K562 (cell line): ENCODE results near the gene ZNRF2. TPM values are rescaled to one million over a fixed set of nuclear protein-coding genes. Genes with fewer than 3 reads are reported as not detected.

ENCODE experiments used
- ATAC-seq: fragments of 200-7000 bp; cut with Tn5 transposase; 3 replicates; pipeline ENCODE4 v1.9.1; 2020; ENCODE audit warnings: moderate library complexity
- BruUV-seq: library from RNA; stranded (reverse); fragments of 400-500 nt; replicated peaks from 2 replicates; lab custom pipeline; 2021; lab: Mats Ljungman, UMichigan
- CTCF ChIA-PET: fragments of 300-600 bp; formaldehyde crosslinking; extraction: SDS; loops from one replicate; lab custom pipeline; 2021; ENCODE audit warnings: low intra/inter-chr PET ratio; lab: Yijun Ruan, JAX
- POLR2A ChIA-PET: fragments of 300-600, 350-650 bp; sonication (Branson Sonifier 250); formaldehyde crosslinking; extraction: SDS; loops from one replicate; lab custom pipeline; 2021; ENCODE audit warnings: antibody characterized with exemption, inconsistent platforms; lab: Yijun Ruan, JAX
- DNase-seq, 4 experiments: peaks; one replicate each; pipeline versions ENCODE4 v3.0.0 to v3.0.0-alpha.2; 2011 to 2018; ENCODE audit warnings: low spot score in 3 of 4, mixed read lengths in 3 of 4; ENCODE audit errors: extremely low read depth in 1 of 4
- FAIRE-seq: peaks from 2 replicates; lab custom pipeline; 2011; peaks lifted over from hg19 to GRCh38; lab: Jason Lieb, UNC
- H2AFZ ChIP-seq: 2 replicates; pipeline ENCODE4 v1.6.0; 2011; ENCODE audit warnings: low read depth, low read length, control low read depth, inconsistent platforms
- H3K27ac ChIP-seq: fragments of 200-600 bp; 3 replicates; pipeline ENCODE4 v1.8.0; 2011; ENCODE audit warnings: low read depth, mild to moderate bottlenecking, control low read depth, inconsistent platforms, low read length, moderate library complexity, mixed read lengths; ENCODE audit errors: extremely low read depth
- H3K27me3 ChIP-seq, 2 experiments: fragments of 300-600 bp in 1 of 2; 2 replicates in 1 of 2; 3 replicates in 1 of 2; pipeline versions ENCODE4 v1.6.0 to v1.8.0; 2011; ENCODE audit warnings: inconsistent platforms in 2 of 2, low read length in 2 of 2, mild to moderate bottlenecking in 1 of 2, mixed read lengths in 1 of 2, moderate library complexity in 1 of 2; ENCODE audit not compliant: control insufficient read depth in 2 of 2, insufficient read depth in 2 of 2
- H3K36me3 ChIP-seq: fragments of 300-600 bp; 3 replicates; pipeline ENCODE4 v1.8.0; 2011; ENCODE audit warnings: mild to moderate bottlenecking, low read length, inconsistent platforms; ENCODE audit not compliant: control insufficient read depth, insufficient read depth
- H3K4me1 ChIP-seq, 2 experiments: fragments of 200-600 bp in 1 of 2; replicated peaks in 1 of 2; 2 replicates in 1 of 2; 3 replicates in 1 of 2; pipeline versions ENCODE4 v1.5.1 to v1.8.0; 2011; ENCODE audit warnings: inconsistent platforms in 2 of 2, low read length in 2 of 2, mild to moderate bottlenecking in 1 of 2, mixed read lengths in 1 of 2, moderate library complexity in 1 of 2; ENCODE audit not compliant: control insufficient read depth in 2 of 2, insufficient read depth in 2 of 2
- H3K4me2 ChIP-seq: 2 replicates; pipeline ENCODE4 v1.6.1; 2011; ENCODE audit warnings: low read length, control low read depth, inconsistent platforms, mixed read lengths; ENCODE audit not compliant: insufficient read depth
- H3K4me3 ChIP-seq: fragments of 200-600 bp; sonication (generic), shearing (Covaris generic); 2 replicates; pipeline ENCODE4 v1.5.1; 2016; ENCODE audit warnings: control low read depth, inconsistent platforms
- H3K79me2 ChIP-seq: fragments of 200-600 bp; 3 replicates; pipeline ENCODE4 v1.8.0; 2011; ENCODE audit warnings: low read length, inconsistent platforms; ENCODE audit not compliant: control insufficient read depth, insufficient read depth
- H3K9ac ChIP-seq, 2 experiments: 2 replicates each; pipeline versions ENCODE4 v1.6.0 to v1.6.1; 2011; ENCODE audit warnings: low read depth in 2 of 2, low read length in 2 of 2, control low read depth in 1 of 2, inconsistent platforms in 1 of 2, mild to moderate bottlenecking in 1 of 2, mixed read lengths in 1 of 2; ENCODE audit not compliant: insufficient read depth in 1 of 2
- H3K9me1 ChIP-seq: one replicate; pipeline ENCODE4 v1.6.0; 2011; ENCODE audit warnings: inconsistent platforms, mild to moderate bottlenecking, low read length, moderate library complexity; ENCODE audit not compliant: control insufficient read depth, insufficient read depth
- H3K9me3 ChIP-seq: replicated peaks from 2 replicates; pipeline ENCODE4 v1.5.1; 2011; ENCODE audit warnings: low read depth, low read length, inconsistent platforms; ENCODE audit not compliant: control insufficient read depth, insufficient read depth
- H4K20me1 ChIP-seq: replicated peaks from 2 replicates; pipeline ENCODE4 v1.6.1; 2011; ENCODE audit warnings: low read length, inconsistent platforms, mixed read lengths; ENCODE audit not compliant: control insufficient read depth, insufficient read depth
- COPS2 ChIP-seq: fragments of 450-650 bp; conservative IDR thresholded peaks from 2 replicates; pipeline ENCODE4 v1.6.1; 2016; ENCODE audit warnings: mild to moderate bottlenecking, moderate library complexity
- E2F5 ChIP-seq: sonication (generic); formaldehyde crosslinking; IDR thresholded peaks from 2 replicates; pipeline ENCODE4 v1.8.0; 2022; ENCODE audit warnings: mild to moderate bottlenecking, missing genetic modification reagents
- ERF ChIP-seq: fragments of 450-650 bp; formaldehyde crosslinking; IDR thresholded peaks from 2 replicates; pipeline ENCODE4 v1.4.0; 2020; ENCODE audit warnings: mild to moderate bottlenecking, mixed read lengths
- MBD2 ChIP-seq: sonication (generic); IDR thresholded peaks from 2 replicates; pipeline ENCODE4 v1.6.1; 2016; ENCODE audit warnings: low read depth, borderline replicate concordance
- MCM5 ChIP-seq: fragments of 450-650 bp; IDR thresholded peaks from 2 replicates; pipeline ENCODE4 v1.6.1; 2016; ENCODE audit warnings: low read depth
- MTA2 ChIP-seq: fragments of 450-650 bp; IDR thresholded peaks from 2 replicates; pipeline ENCODE4 v1.6.1; 2016; ENCODE audit warnings: low read depth
- NCOA6 ChIP-seq: fragments of 450-650 bp; IDR thresholded peaks from 2 replicates; pipeline ENCODE4 v1.6.1; 2017; ENCODE audit warnings: mild to moderate bottlenecking
- PHF8 ChIP-seq: fragments of 200-600 bp; sonication (generic); IDR thresholded peaks from 2 replicates; pipeline ENCODE4 v1.6.1; 2012; ENCODE audit warnings: mixed run types, mild to moderate bottlenecking, inconsistent platforms, low read length, moderate library complexity, borderline replicate concordance
- RBM39 ChIP-seq: fragments of 200-400 bp; formaldehyde crosslinking; optimal IDR thresholded peaks from 2 replicates; pipeline ENCODE3; 2018; ENCODE audit warnings: low read depth, low read length
- SIX5 ChIP-seq, 2 experiments: IDR thresholded peaks; 2 replicates each; pipeline ENCODE4 v1.6.1; 2011; ENCODE audit warnings: low read length in 2 of 2, borderline replicate concordance in 1 of 2, low read depth in 1 of 2, mild to moderate bottlenecking in 1 of 2, moderate library complexity in 1 of 2; ENCODE audit not compliant: insufficient read depth in 1 of 2
- TAL1 ChIP-seq: fragments of 450-650 bp; IDR thresholded peaks from 2 replicates; pipeline ENCODE4 v1.6.1; 2016; ENCODE audit warnings: mild to moderate bottlenecking
- TCF15 ChIP-seq: fragments of 250-450 bp; sonication (Bioruptor Pico); IDR thresholded peaks from 2 replicates; pipeline ENCODE4 v1.8.0; 2022; ENCODE audit warnings: moderate library complexity, mild to moderate bottlenecking, inconsistent platforms
- UBTF ChIP-seq, 2 experiments: IDR thresholded peaks; 2 replicates each; pipeline ENCODE4 v1.6.1; 2012; ENCODE audit warnings: improper control_type of control experiment in 2 of 2, low read depth in 2 of 2, low read length in 2 of 2, borderline replicate concordance in 1 of 2
- ZFP1 ChIP-seq: fragments of 450-650 bp; formaldehyde crosslinking; IDR thresholded peaks from 2 replicates; pipeline ENCODE4 v1.4.0; 2020; ENCODE audit warnings: mild to moderate bottlenecking, mixed read lengths
- ZNF395 ChIP-seq: fragments of 200-800 bp; sonication (Bioruptor generic); IDR thresholded peaks from 2 replicates; pipeline ENCODE4 v1.6.1; 2017; ENCODE audit warnings: missing genetic modification characterization, missing compliant biosample characterization
- ZNF766 ChIP-seq: fragments of 200-800 bp; sonication (Bioruptor generic); conservative IDR thresholded peaks from 2 replicates; pipeline ENCODE4 v1.6.1; 2016; ENCODE audit warnings: missing genetic modification characterization, missing compliant biosample characterization
- WGBS: fragments of 100-300 bp; shearing (Covaris generic); methylation state at CpG from one replicate; pipeline ENCODE4 v1.1.6; 2016; ENCODE audit warnings: low coverage, mixed read lengths; ENCODE audit not compliant: insufficient coverage; ENCODE audit errors: missing lambda C conversion rate; 5-methylcytosine and 5-hydroxymethylcytosine counted together
- in situ Hi-C: fragments of 300-500 bp; cut with MboI; formaldehyde crosslinking; loops from 4 replicates; pipeline ENCODE4 v1.15.0; 2018; ENCODE audit warnings: inconsistent platforms, mixed read lengths
- intact Hi-C: fragments of 100-400 bp; cut with micrococcal nuclease; formaldehyde crosslinking; loops from 2 replicates; pipeline ENCODE4 v1.14.2; 2022
- polyA plus RNA-seq, 8 experiments: library from polyadenylated mRNA; depleted of rRNA in 4 of 8; stranded (reverse) in 5 of 8; unstranded in 3 of 8; fragments of >200 nt; fragmentation: Nextera tagmentation in 2 of 8; fragmentation: Illumina TruSeq in 1 of 8; extraction: Ambion mirVana in 2 of 8; extraction: Trizol in 1 of 8; gene quantifications; 2 replicates each; pipeline versions ENCODE4 v1.2.1 to v1.2.3, GENCODE V29; 2011 to 2014; ENCODE audit warnings: inconsistent platforms in 1 of 8, missing spikeins in 1 of 8
- total RNA-seq, 7 experiments: library from RNA; depleted of rRNA in 6 of 7; stranded (reverse); fragments of >200 nt in 6 of 7; fragmentation: Illumina TruSeq in 2 of 7; extraction: Trizol in 2 of 7; gene quantifications; 2 replicates each; pipeline versions ENCODE4 v1.2.1 to v1.2.3, GENCODE V29; 2011 to 2021; ENCODE audit warnings: low replicate concordance in 1 of 7

The ZNRF2 gene
- total and polyA plus RNA-seq, 9 of the 15 experiments (the other 6 are each of a cell fraction or from before 2014, with no cell fraction given): 1.1 to 13.9 (median 5.5) TPM

GRCh38 chr7:30313348-30313747 is 29.0 kb downstream of the ZNRF2 start:
- H3K4me2 ChIP-seq: no peak overlapping the region
- no peaks in the 10 kb centered on the region for H3K9me3 ChIP-seq
- no peaks in the 10 kb centered on the region for H3K27me3 ChIP-seq
- no peaks in the 10 kb centered on the region for H4K20me1 ChIP-seq
- ChIA-PET CTCF (no interaction called here), POLR2A (interaction anchor here (0.7 to 1.5 kb wide), 2 partner anchors 9 to 21 kb away, joined by 3 to 6 read pairs; no protein-coding TSS in a partner anchor)
- no peak overlapping the region for H3K9ac ChIP-seq
- intact Hi-C loops: no loop called here
- ATAC-seq (no peak), DNase-seq (no peak), FAIRE-seq (no peak)
- H3K36me3 ChIP-seq: no peaks in the 10 kb centered on the region
- 80% methylated on average over 3 of the region's 3 CpGs for WGBS
- no peak overlapping the region for H3K27ac ChIP-seq
- H3K4me1 ChIP-seq: peaks cover 0 to 6% of the 10 kb centered on the region in 2 experiments; a peak in 3 of 5 replicates
- H3K4me3 ChIP-seq: no peak overlapping the region
- H3K9me1 ChIP-seq: no peaks in the 10 kb centered on the region
- in situ Hi-C loops: no loop called here
- BruUV-seq: no TSS peak
- H3K79me2 ChIP-seq: peaks cover 81% of the 10 kb centered on the region
- H2AFZ ChIP-seq: no peak overlapping the region
- no peak for TF ChIP-seq ZFP1 (CRISPR knock-in tag)
- TF ChIP-seq RBM39: no peak
- no peak for TF ChIP-seq UBTF (IDR thresholded peaks at IDR 0.05; ENCODE audit: borderline replicate concordance in 1 of 2, low read depth in 2 of 2, low read length in 2 of 2)
- TF ChIP-seq ZNF766 (CRISPR knock-in tag): no peak
- TF ChIP-seq ZNF395 (CRISPR knock-in tag): no peak
- TF ChIP-seq PHF8: no peak
- TF ChIP-seq NCOA6: no peak
- TF ChIP-seq COPS2: no peak
- TF ChIP-seq MCM5: no peak
- TF ChIP-seq E2F5 (CRISPR knock-in tag): no peak
- TF ChIP-seq MBD2: no peak
- TF ChIP-seq TAL1: no peak
- TF ChIP-seq TCF15 (CRISPR knock-in tag): no peak
- TF ChIP-seq SIX5 (IDR thresholded peaks at IDR 0.05; ENCODE audit: borderline replicate concordance in 1 of 2, insufficient read depth in 1 of 2, low read depth in 1 of 2, low read length in 2 of 2): no peak
- TF ChIP-seq MTA2: no peak
- TF ChIP-seq ERF (CRISPR knock-in tag): no peak
